HG03457 (cell line): ENCODE results near the gene CAPN8.

Experiments
- ATAC-seq: cut with Tn5 transposase; IDR thresholded peaks from one replicate; pipeline ENCODE4 v1.9.1; 2021; ENCODE audit warnings: moderate number of reproducible peaks; ENCODE audit not compliant: unreplicated experiment

CAPN8 gene

GRCh38 chr1:223702735-223703667 is 37.5 kb upstream of the CAPN8 start:
- ATAC-seq, result no peak

GRCh38 chr1:223700942-223701637 is 35.6 kb upstream of the CAPN8 start:
- no peak for ATAC-seq

GRCh38 chr1:223700388-223700918 is 35.0 kb upstream of the CAPN8 start:
- ATAC-seq, result no peak

GRCh38 chr1:223695941-223696340 is 30.4 kb upstream of the CAPN8 start:
- ATAC-seq, result no peak

GRCh38 chr1:223695014-223695548 is 29.6 kb upstream of the CAPN8 start:
- no peak for ATAC-seq

- ATAC-seq, result no peak
Measured at GRCh38 chr1:223691121-223691520, 25.6 kb upstream of the CAPN8 start.

- no peak for ATAC-seq
Measured at GRCh38 chr1:223684488-223684792, 18.9 kb upstream of the CAPN8 start.

- no peak for ATAC-seq
Measured at GRCh38 chr1:223683586-223684487, 18.3 kb upstream of the CAPN8 start.

GRCh38 chr1:223682502-223682901 is 17.0 kb upstream of the CAPN8 start:
- no peak for ATAC-seq

- ATAC-seq, result no peak
Measured at GRCh38 chr1:223680188-223680587, 14.7 kb upstream of the CAPN8 start.

GRCh38 chr1:223678841-223679240 is 13.3 kb upstream of the CAPN8 start:
- no peak for ATAC-seq

GRCh38 chr1:223674119-223674890 is 8.8 kb upstream of the CAPN8 start:
- ATAC-seq, result no peak

GRCh38 chr1:223670458-223671159 is 5.1 kb upstream of the CAPN8 start:
- ATAC-seq, result no peak

- no peak for ATAC-seq
Measured at GRCh38 chr1:223669003-223669795, 3.7 kb upstream of the CAPN8 start.

- no peak for ATAC-seq
Measured at GRCh38 chr1:223667484-223668182, 2.1 kb upstream of the CAPN8 start.

- no peak for ATAC-seq
Measured at GRCh38 chr1:223664106-223664505, 1.4 kb downstream of the CAPN8 start.

- ATAC-seq, result no peak
Measured at GRCh38 chr1:223662943-223663342, 2.6 kb downstream of the CAPN8 start.

GRCh38 chr1:223659711-223660110 is 5.8 kb downstream of the CAPN8 start:
- ATAC-seq, result no peak
